Astrocyte (in vitro differentiated cells and primary cell): Measurements from ENCODE around the gene PMCH. TPM values are rescaled to one million over a fixed set of nuclear protein-coding genes. Genes with fewer than 3 reads are reported as not detected.

ENCODE experiments used
- DNase-seq: peaks from one replicate; pipeline ENCODE4 v3.0.0-alpha.2; 2010; ENCODE audit warnings: low read depth
- FAIRE-seq: peaks from 2 replicates; lab custom pipeline; 2011; peaks lifted over from hg19 to GRCh38; lab: Jason Lieb, UNC
- H2AFZ ChIP-seq: 2 replicates; pipeline ENCODE4 v1.6.0; 2012; ENCODE audit warnings: low read depth, low read length, inconsistent platforms
- H3K27ac ChIP-seq: 2 replicates; pipeline ENCODE4 v1.5.1; 2011; ENCODE audit warnings: low read depth, low read length, inconsistent platforms
- H3K27me3 ChIP-seq: 2 replicates; pipeline ENCODE4 v1.6.0; 2011; ENCODE audit warnings: low read length, inconsistent platforms; ENCODE audit not compliant: insufficient read depth
- H3K36me3 ChIP-seq: 2 replicates; pipeline ENCODE4 v1.5.1; 2011; ENCODE audit warnings: low read length, inconsistent platforms; ENCODE audit not compliant: insufficient read depth
- H3K4me1 ChIP-seq: 2 replicates; pipeline ENCODE4 v1.5.1; 2011; ENCODE audit warnings: low read length, inconsistent platforms; ENCODE audit not compliant: insufficient read depth
- H3K4me2 ChIP-seq: 2 replicates; pipeline ENCODE4 v1.6.0; 2012; ENCODE audit warnings: low read length, inconsistent platforms
- H3K4me3 ChIP-seq: 2 replicates; pipeline ENCODE4 v1.5.1; 2011; ENCODE audit warnings: low read depth, mild to moderate bottlenecking, low read length, inconsistent platforms; ENCODE audit not compliant: insufficient read depth
- H3K79me2 ChIP-seq: 2 replicates; pipeline ENCODE4 v1.6.0; 2012; ENCODE audit warnings: mild to moderate bottlenecking, low read length, inconsistent platforms; ENCODE audit not compliant: insufficient read depth
- H3K9ac ChIP-seq: 2 replicates; pipeline ENCODE4 v1.6.0; 2012; ENCODE audit warnings: mild to moderate bottlenecking, low read length, inconsistent platforms
- H3K9me3 ChIP-seq: 2 replicates; pipeline ENCODE4 v1.5.1; 2012; ENCODE audit warnings: low read depth, mild to moderate bottlenecking, low read length, inconsistent platforms; ENCODE audit not compliant: insufficient read depth
- H4K20me1 ChIP-seq: 2 replicates; pipeline ENCODE4 v1.6.0; 2012; ENCODE audit warnings: low read length, inconsistent platforms; ENCODE audit not compliant: insufficient read depth
- H3K27ac Mint-ChIP-seq: one replicate; pipeline ENCODE4 v1.8.0; 2021; ENCODE audit warnings: mild to moderate bottlenecking, mixed read lengths; ENCODE audit not compliant: unreplicated experiment
- H3K27me3 Mint-ChIP-seq: one replicate; pipeline ENCODE4 v1.8.0; 2021; ENCODE audit warnings: low read depth, mixed read lengths; ENCODE audit not compliant: unreplicated experiment
- H3K36me3 Mint-ChIP-seq: one replicate; pipeline ENCODE4 v1.8.0; 2021; ENCODE audit warnings: low read depth, mixed read lengths; ENCODE audit not compliant: unreplicated experiment
- H3K4me1 Mint-ChIP-seq: one replicate; pipeline ENCODE4 v1.8.0; 2021; ENCODE audit warnings: low read depth, mixed read lengths; ENCODE audit not compliant: unreplicated experiment
- H3K4me3 Mint-ChIP-seq: one replicate; pipeline ENCODE4 v1.8.0; 2021; ENCODE audit warnings: mild to moderate bottlenecking, moderate library complexity, mixed read lengths; ENCODE audit not compliant: unreplicated experiment
- H3K9me3 Mint-ChIP-seq: one replicate; pipeline ENCODE4 v1.8.0; 2021; ENCODE audit warnings: mild to moderate bottlenecking, mixed read lengths; ENCODE audit not compliant: unreplicated experiment
- EZH2 ChIP-seq: IDR thresholded peaks from 2 replicates; pipeline ENCODE4 v1.6.1; 2012; ENCODE audit warnings: mild to moderate bottlenecking, low read length, inconsistent platforms; ENCODE audit not compliant: insufficient read depth
- total RNA-seq: library from RNA; stranded (reverse); gene quantifications from 2 replicates; pipeline ENCODE4 v1.2.1, GENCODE V29; 2021
- TF ChIP-seq, protein P1 (sequence below): IDR thresholded peaks from 2 replicates; pipeline ENCODE4 v1.5.1; 2011; ENCODE audit warnings: low read depth, mild to moderate bottlenecking, inconsistent platforms, low read length, moderate library complexity; ENCODE audit not compliant: insufficient read depth

The PMCH gene
- total RNA-seq, 1 donor from 2014 or later = not detected

DNA sequence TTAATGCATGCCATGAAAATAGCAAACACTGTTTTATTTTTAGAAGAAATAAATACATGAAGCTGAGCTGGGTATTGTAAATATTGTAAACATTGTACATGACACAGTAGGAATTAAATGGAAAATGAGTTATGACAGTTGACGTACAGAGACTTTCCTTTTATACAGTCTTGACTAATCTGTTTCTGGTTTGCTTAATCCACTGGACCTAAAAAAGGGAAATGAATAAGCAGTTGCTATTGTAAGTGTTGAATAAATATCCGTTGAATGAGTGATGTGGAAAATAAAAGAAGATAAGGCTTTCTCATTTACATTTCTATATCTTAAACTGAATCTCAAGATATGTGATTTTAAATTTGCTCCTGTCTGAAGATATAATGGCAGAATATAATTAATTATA, 15.0 kb downstream of the PMCH start:
- no peaks in the 10 kb centered on the region for H3K9me3 ChIP-seq
- H3K4me3 ChIP-seq = no peak overlapping the region
- DNase-seq (no peak), FAIRE-seq (no peak)
- TF ChIP-seq, protein P1, sequence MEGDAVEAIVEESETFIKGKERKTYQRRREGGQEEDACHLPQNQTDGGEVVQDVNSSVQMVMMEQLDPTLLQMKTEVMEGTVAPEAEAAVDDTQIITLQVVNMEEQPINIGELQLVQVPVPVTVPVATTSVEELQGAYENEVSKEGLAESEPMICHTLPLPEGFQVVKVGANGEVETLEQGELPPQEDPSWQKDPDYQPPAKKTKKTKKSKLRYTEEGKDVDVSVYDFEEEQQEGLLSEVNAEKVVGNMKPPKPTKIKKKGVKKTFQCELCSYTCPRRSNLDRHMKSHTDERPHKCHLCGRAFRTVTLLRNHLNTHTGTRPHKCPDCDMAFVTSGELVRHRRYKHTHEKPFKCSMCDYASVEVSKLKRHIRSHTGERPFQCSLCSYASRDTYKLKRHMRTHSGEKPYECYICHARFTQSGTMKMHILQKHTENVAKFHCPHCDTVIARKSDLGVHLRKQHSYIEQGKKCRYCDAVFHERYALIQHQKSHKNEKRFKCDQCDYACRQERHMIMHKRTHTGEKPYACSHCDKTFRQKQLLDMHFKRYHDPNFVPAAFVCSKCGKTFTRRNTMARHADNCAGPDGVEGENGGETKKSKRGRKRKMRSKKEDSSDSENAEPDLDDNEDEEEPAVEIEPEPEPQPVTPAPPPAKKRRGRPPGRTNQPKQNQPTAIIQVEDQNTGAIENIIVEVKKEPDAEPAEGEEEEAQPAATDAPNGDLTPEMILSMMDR = no peak
- H3K27ac ChIP-seq = no peak overlapping the region
- no peaks in the 10 kb centered on the region for H3K4me1 Mint-ChIP-seq
- H3K27me3 Mint-ChIP-seq = no peaks in the 10 kb centered on the region
- H3K79me2 ChIP-seq = no peaks in the 10 kb centered on the region
- H3K4me3 Mint-ChIP-seq = no peak overlapping the region
- no peaks in the 10 kb centered on the region for H3K36me3 Mint-ChIP-seq
- no peak overlapping the region for H3K9ac ChIP-seq
- H4K20me1 ChIP-seq = no peaks in the 10 kb centered on the region
- H3K9me3 Mint-ChIP-seq = no peaks in the 10 kb centered on the region
- H3K4me2 ChIP-seq = no peak overlapping the region
- H3K4me1 ChIP-seq = no peaks in the 10 kb centered on the region
- H3K27ac Mint-ChIP-seq = no peak overlapping the region
- H3K27me3 ChIP-seq = no peaks in the 10 kb centered on the region
- no peak overlapping the region for H2AFZ ChIP-seq
- no peaks in the 10 kb centered on the region for H3K36me3 ChIP-seq

DNA sequence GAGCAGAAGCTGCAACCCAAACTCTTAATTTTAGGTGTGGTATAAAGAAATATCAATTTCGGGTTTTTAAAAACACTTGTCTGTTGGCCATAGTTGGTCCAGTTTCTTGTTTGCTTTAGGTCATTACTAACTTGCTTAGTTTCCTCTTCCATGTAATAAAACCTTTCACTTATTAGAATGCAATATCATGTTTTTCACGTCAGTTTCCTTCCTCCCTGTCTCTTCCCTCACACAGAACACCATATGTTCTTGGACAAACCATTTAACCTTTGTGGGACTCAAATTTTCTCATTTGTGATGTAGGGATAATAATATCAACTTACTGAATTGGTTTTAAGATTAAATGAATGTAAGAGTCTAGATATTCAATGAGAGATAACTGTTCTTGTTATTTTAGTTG, 22.9 kb downstream of the PMCH start:
- Histone ChIP-seq H3K27me3 (no peaks in the 10 kb centered on the region), H3K79me2 (no peaks in the 10 kb centered on the region), H3K9me3 (no peaks in the 10 kb centered on the region), H3K36me3 (no peaks in the 10 kb centered on the region), H2AFZ (no peak overlapping the region), H3K4me1 (no peaks in the 10 kb centered on the region), H3K9ac (no peak overlapping the region), H3K4me3 (no peak overlapping the region), H3K27ac (no peak overlapping the region), H3K4me2 (no peak overlapping the region), H4K20me1 (no peaks in the 10 kb centered on the region)
- Mint-ChIP-seq H3K9me3 (no peaks in the 10 kb centered on the region), H3K27ac (no peak overlapping the region), H3K4me1 (peaks cover 7% of the 10 kb centered on the region), H3K27me3 (no peaks in the 10 kb centered on the region), H3K36me3 (no peaks in the 10 kb centered on the region), H3K4me3 (no peak overlapping the region)
- DNase-seq (no peak), FAIRE-seq (no peak)
- no peak for TF ChIP-seq EZH2
- TF ChIP-seq, protein P1 = no peak

DNA sequence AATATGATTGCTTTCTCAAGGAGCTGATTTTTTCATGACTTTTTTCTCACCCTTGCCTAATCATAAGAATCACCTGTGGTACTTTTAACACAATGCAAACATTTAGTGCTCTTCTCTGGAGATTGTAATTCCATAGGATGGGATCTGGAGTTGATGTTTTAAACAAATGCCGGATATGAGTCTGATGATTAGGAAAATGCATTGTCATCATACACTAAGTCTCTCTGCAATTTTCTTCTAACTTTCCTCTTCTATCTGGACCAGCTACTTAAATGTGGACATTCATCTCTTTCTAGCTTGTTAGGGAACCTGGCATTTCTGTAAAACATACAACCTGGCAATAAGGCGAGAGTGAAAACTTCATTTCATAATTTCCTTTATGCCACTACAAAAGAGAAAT, 23.5 kb downstream of the PMCH start:
- FAIRE-seq (no peak), DNase-seq (no peak)
- H2AFZ ChIP-seq = no peak overlapping the region
- H3K9me3 Mint-ChIP-seq = no peaks in the 10 kb centered on the region
- no peaks in the 10 kb centered on the region for H3K27me3 ChIP-seq
- no peaks in the 10 kb centered on the region for H3K36me3 ChIP-seq
- no peak overlapping the region for H3K27ac Mint-ChIP-seq
- no peaks in the 10 kb centered on the region for H3K79me2 ChIP-seq
- peaks cover 7% of the 10 kb centered on the region for H3K4me1 Mint-ChIP-seq
- H3K4me2 ChIP-seq = no peak overlapping the region
- H3K27ac ChIP-seq = no peak overlapping the region
- H3K4me3 ChIP-seq = no peak overlapping the region
- no peaks in the 10 kb centered on the region for H3K27me3 Mint-ChIP-seq
- no peaks in the 10 kb centered on the region for H3K9me3 ChIP-seq
- no peaks in the 10 kb centered on the region for H4K20me1 ChIP-seq
- TF ChIP-seq EZH2 = no peak
- no peak overlapping the region for H3K4me3 Mint-ChIP-seq
- no peak overlapping the region for H3K9ac ChIP-seq
- no peaks in the 10 kb centered on the region for H3K36me3 Mint-ChIP-seq
- no peaks in the 10 kb centered on the region for H3K4me1 ChIP-seq
